GDM1 (cell line): ENCODE measurements around the gene USP53.
"Not testable (repeated sequence)": the region's sequence is repeated elsewhere in the genome, so short reads cannot be mapped to it uniquely, and the experiment has no call there.

Experiments
- DNase-seq: peaks from one replicate; lab custom pipeline; 2025; lab: John Stamatoyannopoulos, UW

USP53 gene

GRCh38 chr4:119212234-119212963 is at the start of gene USP53:
Gene USP53, plus strand, starts transcription at chr4:119212713. Its CDS starts 27,047 bp downstream, at chr4:119239760.
- DNase-seq = peak; percentile 89

- no peak for DNase-seq
These were observed 46.7 kb upstream of the USP53 start for GRCh38 chr4:119165767-119166166.

GRCh38 chr4:119170195-119170594 is 42.3 kb upstream of the USP53 start:
- no peak for DNase-seq

- no peak for DNase-seq
These were observed 40.3 kb upstream of the USP53 start for GRCh38 chr4:119172223-119172622.

- DNase-seq = not testable (repeated sequence)
These were observed 38.7 kb upstream of the USP53 start for GRCh38 chr4:119173729-119174361.

- no peak for DNase-seq
These were observed 33.5 kb upstream of the USP53 start for GRCh38 chr4:119179011-119179410.

GRCh38 chr4:119184128-119184527 is 28.4 kb upstream of the USP53 start:
- DNase-seq = no peak

GRCh38 chr4:119189638-119190037 is 22.9 kb upstream of the USP53 start:
- no peak for DNase-seq

- DNase-seq = no peak
These were observed 22.2 kb upstream of the USP53 start for GRCh38 chr4:119190354-119190753.

GRCh38 chr4:119191505-119191904 is 21.0 kb upstream of the USP53 start:
- DNase-seq = no peak

- DNase-seq = no peak
These were observed 14.7 kb upstream of the USP53 start for GRCh38 chr4:119197772-119198212.

- DNase-seq = no peak
These were observed 7.6 kb upstream of the USP53 start for GRCh38 chr4:119204916-119205315.

GRCh38 chr4:119205690-119206089 is 6.8 kb upstream of the USP53 start:
- DNase-seq = no peak

- no peak for DNase-seq
These were observed 6.3 kb upstream of the USP53 start for GRCh38 chr4:119206178-119206577.

- DNase-seq = no peak
These were observed 5.5 kb upstream of the USP53 start for GRCh38 chr4:119207051-119207450.

- no peak for DNase-seq
These were observed 3.4 kb upstream of the USP53 start for GRCh38 chr4:119209077-119209476.

GRCh38 chr4:119209586-119209985 is 2.9 kb upstream of the USP53 start:
- DNase-seq = no peak

- DNase-seq = no peak
These were observed 1.7 kb upstream of the USP53 start for GRCh38 chr4:119210775-119211174.

GRCh38 chr4:119211867-119212233 is 663 bp upstream of the USP53 start:
- DNase-seq = no peak

GRCh38 chr4:119212964-119213606 is 572 bp downstream of the USP53 start:
- peak; percentile 73 for DNase-seq

GRCh38 chr4:119218093-119218492 is 5.6 kb downstream of the USP53 start:
- no peak for DNase-seq

GRCh38 chr4:119221412-119221811 is 8.9 kb downstream of the USP53 start:
- DNase-seq = no peak

- DNase-seq = no peak
These were observed 15.2 kb downstream of the USP53 start for GRCh38 chr4:119227690-119228089.
